HG02938 (cell line): Measurements from ENCODE around the gene ANXA7.
"Not testable (repeated sequence)": the region's sequence is repeated elsewhere in the genome, so short reads cannot be mapped to it uniquely, and the experiment has no call there.

Experiments
- ATAC-seq: cut with Tn5 transposase; IDR thresholded peaks from one replicate; pipeline ENCODE4 v1.9.1; 2021; ENCODE audit warnings: mild to moderate bottlenecking, moderate library complexity; ENCODE audit not compliant: unreplicated experiment

Gene ANXA7

GRCh38 chr10:73340121-73340520 is 73.7 kb downstream of the ANXA7 start:
- no peak for ATAC-seq

GRCh38 chr10:73339436-73339835 is 74.4 kb downstream of the ANXA7 start:
- ATAC-seq: no peak

- ATAC-seq: no peak
Measured at GRCh38 chr10:73338801-73339368, 75.0 kb downstream of the ANXA7 start.

- ATAC-seq: no peak
Measured at GRCh38 chr10:73333202-73333601, 80.7 kb downstream of the ANXA7 start.

- no peak for ATAC-seq
Measured at GRCh38 chr10:73332379-73332778, 81.5 kb downstream of the ANXA7 start.

- not testable (repeated sequence) for ATAC-seq
Measured at GRCh38 chr10:73328523-73328922, 85.3 kb downstream of the ANXA7 start.

GRCh38 chr10:73325290-73325689 is 88.6 kb downstream of the ANXA7 start:
- ATAC-seq: not testable (repeated sequence)
